GM19035 (cell line): ENCODE data around the gene OR52E4.

Source experiments
- ATAC-seq: cut with Tn5 transposase; IDR thresholded peaks from one replicate; pipeline ENCODE4 v1.9.1; 2021; ENCODE audit not compliant: unreplicated experiment

Gene OR52E4

DNA sequence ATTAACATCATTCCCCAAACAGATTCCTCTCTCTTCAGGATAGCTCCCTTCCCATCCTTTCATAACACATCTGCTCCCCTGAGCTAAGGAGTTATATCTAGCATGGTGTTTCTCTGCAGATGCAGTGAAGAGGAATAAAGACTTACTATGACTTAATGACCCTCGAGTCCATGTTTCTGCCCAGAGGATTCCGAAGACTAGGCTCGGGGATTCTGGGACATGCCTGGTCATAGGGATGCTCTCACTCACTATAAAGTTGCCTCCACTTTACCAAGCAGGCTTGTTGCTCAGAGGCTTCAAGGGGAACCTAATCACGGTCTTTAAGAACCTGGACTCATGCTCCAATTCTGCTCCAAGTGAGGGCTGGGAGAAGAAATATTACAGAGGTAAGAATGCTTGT lies at the start of gene OR52E4:
TSS of gene OR52E4 (plus strand) at position 301 of the 400 bp plus-strand sequence. CDS start 3,664 bp downstream, outside the sequence.
- no peak for ATAC-seq

DNA sequence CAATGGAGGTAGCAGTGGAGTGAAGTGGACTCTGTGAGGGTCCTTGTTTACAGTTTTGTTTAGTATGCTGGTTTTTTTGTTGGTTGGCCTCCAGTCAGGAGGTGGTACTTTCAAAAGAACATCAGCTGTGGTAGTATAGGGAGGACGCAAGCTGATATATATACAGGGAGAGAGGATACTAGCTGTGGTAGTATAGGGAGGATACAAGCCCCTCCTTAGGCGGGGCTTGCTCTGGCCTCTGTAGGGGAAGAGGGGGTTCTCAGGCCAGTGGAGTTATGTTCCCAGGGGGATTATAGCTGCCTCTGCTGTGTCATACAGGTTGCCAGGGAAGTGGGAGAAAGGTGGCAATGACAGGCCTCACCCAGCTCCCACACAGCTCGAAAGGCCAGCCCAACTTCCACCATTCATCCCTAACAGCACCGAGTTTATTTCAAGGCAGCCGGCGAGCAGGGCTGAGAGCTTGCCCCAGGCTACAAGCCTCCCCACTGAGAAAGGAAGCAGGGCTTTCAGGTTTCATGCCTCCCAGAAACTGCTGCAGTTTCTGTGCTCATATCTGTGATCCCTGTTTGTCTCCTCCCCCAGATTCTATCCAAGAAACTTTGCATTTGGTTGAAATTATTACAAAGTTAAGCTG lies 49.1 kb upstream of the OR52E4 start:
- ATAC-seq: no peak

DNA sequence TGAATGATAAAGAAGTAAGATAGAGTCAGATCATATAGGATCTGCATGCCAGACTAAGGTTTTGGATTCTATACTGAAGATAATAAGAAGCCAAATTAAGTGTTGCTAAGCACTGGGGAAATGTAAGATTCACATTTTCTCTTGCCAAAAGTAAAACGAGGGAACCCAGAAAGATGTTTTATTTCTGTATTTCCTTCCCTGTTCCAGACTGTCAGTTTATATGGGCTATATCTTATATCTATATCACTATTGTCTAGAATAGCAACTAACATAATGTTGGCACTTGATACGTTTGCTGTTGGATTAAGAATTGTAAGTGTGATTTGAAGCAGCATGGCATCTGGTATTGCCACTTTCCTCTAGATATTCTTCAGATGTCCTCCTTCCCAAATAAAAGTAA lies 47.0 kb upstream of the OR52E4 start:
- ATAC-seq: no peak

DNA sequence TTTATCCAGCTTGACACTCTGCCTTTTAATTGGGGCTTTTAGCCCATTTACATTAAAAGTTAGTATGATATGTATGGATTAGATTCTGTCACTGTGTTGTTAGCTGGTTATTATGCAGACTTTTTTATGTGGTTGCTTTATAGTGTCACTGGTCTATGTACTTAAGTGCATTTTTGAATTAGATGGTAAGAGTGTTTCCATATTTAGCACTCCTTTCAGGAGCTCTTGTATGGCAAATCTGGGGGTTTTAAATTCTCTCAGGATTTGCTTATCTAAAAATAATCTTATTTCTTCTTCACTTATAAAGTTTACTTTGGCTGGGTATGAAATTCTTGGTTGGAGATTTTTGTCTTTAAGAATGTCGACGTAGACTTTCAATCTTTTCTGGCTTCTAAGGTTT lies 42.7 kb upstream of the OR52E4 start:
- ATAC-seq: no peak

DNA sequence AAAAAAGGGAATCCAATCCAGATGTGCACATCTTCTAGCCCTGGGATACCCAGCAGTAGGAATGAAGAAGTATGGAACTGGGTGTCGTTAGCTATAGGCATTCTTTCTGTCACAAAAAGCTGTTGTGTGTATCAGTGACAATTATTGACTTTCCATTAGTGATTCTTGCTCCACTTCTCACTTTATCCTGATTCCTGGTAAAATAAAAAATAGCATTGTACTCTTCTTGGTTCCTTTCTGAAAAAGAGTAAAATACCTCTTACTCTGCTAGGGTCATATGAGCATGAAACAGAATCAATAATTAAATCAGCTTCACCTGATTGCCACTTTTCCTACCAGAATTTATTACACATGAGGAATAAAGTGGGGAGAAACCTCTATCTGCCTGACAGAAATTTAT lies 38.6 kb upstream of the OR52E4 start, which contains the start of gene OR52E6:
TSS of gene OR52E6 (minus strand) at position 101 of the 400 bp plus-strand sequence. CDS start at position 101, 0 bp downstream.
- no peak for ATAC-seq

DNA sequence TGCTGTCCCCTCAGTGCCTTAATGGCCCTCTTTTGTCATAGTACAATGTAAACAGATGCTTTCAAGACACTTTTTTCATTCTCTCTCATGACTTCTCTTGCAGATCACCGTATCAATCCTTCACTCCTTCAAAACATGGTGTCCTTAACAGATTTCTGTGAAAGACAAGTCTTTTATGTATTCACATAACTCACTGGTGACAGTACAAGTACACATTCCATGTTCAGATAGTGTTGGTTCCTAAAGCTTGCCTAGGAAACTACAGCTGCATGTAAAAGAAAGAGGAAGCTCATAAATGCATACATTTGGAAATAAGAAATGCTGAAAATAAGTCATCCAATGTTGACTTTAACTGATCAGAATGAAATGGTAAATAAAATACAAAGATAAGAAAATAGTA lies 33.7 kb upstream of the OR52E4 start:
- no peak for ATAC-seq

DNA sequence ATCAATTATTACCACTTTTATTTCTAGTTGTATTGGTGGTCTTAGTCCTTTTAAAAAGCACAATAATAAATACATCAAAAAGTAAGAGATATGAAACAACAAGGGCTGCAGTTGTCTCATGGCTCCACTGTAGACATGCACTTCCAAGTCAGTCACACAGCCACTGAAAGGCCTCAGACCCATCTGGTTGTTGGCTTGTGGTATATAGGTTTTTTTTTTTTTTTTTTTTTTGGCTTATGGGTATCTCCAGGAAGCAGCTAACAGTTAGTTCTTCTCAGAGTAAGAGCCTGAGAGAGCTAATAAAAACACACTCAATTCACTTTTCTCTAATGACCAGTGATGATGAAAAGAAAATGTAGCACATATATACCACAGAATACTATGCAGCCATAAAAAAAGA lies 32.7 kb upstream of the OR52E4 start:
- ATAC-seq: no peak

DNA sequence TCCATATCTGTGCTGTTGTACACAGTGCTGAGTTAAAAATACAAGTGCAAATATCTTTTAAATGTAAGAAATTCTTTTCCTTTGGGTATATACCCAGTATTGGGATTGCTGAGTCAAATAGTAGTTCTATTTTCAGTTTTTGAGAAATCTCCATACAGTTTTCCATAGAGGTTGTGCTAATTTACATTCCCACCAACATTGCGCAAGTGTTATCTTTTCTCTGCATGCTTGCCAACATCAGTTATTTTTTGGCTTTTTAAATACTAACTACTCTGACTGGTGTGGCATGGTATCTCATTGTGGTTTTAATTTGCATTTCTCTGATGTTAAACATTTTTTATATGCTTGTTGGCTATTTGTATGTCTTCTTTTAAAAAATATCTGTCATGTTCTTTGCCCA lies 29.4 kb upstream of the OR52E4 start:
- ATAC-seq: no peak

DNA sequence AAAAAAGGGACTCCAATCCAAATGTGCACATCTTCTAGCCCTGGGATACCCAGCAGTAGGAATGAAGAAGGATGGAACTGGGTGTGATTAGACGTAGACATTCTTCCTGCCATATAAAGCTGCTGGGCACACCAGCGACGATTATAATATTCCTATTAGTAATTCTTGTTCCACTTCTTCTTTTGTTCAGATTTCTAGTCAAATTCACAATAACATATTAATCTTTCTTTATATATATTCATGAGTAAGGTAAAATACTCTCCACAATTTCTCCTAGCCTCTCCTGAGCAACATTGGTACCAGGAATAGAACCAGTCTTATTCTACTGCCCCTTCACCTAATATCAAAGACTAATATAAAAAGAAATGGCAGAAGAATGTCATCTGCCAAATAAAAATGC lies 22.8 kb upstream of the OR52E4 start, which contains the start of gene OR52E8:
TSS of gene OR52E8 (minus strand) at position 101 of the 400 bp plus-strand sequence. CDS start at position 101, 0 bp downstream.
- ATAC-seq: no peak

DNA sequence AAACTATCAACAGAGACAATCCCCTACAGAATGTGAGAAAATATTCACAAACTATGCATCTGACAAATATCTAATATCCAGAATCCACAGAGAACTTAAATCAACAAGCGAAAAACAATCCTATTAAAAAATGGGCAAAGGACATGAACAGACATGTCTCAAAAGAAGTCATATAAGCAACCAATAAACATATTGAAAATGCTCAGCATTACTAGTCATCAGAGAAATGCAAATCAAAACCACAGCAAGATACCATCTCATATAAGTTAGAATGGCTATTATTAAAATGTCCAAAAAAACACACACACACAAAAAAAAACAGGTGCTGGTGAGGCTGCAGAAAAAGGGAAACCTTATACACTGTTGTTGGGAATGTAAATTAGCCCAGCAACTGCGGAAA lies 14.6 kb upstream of the OR52E4 start:
- ATAC-seq: no peak

DNA sequence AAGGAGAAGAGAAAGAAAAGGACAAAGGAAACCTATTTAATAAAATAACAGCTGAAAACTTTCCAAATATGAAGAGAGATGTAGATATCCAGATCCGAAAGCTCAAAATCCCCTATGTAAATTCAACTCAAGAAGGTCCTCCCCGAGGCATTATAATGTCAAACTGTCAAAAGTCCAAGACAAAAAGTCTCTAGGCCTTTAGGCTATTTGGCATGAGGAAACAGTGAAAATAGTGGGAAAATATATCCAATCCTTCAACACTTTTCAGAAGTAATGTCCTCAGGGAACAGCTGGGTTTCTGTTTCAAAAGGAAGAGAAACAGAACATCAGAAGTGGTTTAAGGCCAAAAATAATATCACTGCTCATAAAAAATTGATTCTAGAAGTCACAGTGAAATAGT lies 1.9 kb upstream of the OR52E4 start:
- no peak for ATAC-seq

DNA sequence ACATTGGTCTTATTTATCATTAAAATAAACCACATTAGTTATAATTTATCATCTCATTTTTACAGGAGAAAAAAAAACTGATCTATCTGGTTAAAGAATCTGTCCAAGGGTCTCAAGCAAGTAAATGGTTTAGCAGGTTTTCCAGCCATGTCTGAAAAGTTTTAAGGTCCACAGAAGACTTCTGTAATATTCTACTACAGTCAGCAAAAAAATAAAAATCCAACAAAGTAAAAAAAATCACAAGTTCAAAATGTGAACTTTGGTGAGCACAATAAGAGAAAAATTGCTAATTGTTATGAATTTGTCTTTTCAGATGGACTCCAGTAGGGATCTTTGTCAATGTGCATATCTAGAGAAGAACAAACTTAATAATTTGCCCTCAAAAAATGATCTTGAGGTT lies 1.3 kb downstream of the OR52E4 start:
- ATAC-seq: no peak

DNA sequence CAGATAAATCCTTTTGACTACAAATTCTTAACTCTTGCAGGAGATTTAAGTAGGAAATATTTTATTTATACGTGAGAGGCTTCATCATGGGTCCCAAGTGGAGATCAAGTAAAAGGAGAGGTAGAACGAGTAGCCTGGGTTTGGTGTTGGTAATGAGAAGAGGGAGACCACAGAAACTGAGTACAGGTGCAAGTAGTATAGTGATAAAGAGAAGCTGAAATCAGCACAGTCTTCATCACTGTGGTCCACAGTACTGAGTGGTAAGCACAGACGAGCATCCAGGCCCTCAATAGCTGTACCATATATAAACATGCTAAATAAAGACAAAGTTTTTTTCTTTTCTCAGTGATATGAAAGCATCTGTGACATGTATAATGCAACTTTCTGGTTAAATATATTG lies 6.7 kb downstream of the OR52E4 start:
- no peak for ATAC-seq

DNA sequence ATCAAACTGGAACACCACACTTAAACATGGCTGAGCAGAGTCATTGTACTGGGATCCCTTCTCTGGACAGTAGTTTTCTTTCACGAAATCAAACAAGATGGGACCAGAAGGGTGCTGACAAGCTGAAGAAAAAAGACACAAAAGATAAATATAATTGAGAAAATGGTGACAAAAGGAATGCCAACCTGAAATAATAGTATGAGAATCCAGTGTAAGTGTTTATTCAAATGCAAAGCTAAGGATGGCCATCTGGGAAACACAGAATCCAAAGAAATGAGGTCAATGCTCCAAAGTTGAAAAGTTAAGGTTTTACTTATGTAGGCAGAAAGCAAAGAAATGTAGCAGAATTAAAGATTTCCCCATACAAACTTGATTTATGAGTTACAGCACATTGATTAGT lies 7.2 kb downstream of the OR52E4 start:
- no peak for ATAC-seq

DNA sequence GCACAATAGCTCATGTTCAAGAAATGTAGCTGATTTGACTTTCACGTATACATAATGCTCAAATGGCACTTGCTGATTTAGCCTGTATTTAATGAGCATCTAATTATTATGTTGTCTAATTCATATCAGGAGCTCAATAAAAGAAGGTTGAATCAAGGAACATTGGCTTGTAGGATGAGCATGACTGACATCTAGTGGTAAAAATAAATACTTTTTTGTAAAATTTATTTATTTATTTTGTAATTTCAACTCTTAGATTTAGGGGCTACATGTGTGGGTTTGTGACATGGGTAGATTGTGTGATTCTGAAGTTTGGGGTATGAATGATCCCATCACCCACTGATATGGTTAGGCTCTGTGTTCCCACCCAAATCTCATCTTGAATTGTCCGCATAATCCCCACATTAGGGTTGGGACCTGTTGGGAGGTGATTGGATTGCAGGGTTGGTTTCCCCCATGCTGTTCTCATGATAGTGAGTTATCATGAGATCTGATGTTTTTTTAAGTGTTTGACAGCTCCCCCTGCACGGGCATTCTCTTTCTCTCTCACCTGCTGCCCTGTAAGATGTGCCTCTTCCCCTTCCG lies 10.9 kb downstream of the OR52E4 start:
- no peak for ATAC-seq

DNA sequence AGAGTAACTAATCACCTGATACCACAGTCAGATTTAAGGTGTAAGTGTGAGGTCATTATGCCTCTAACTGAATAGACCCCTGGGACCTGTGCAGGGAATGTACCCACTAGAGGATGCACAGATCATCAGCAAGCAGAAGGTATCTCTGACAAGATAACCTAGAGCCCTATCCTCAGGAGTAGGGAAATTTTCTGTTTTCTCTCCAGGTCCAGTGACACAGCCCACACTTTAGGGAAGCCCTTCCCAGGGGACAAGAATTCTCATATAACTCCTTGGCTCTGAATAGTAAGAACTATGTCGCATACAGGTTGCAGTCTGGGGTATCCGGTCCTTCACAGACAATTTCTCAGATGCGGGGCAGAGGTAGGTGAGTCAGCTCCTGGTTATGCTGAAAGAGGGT lies 12.5 kb downstream of the OR52E4 start, which contains the start of gene OR52E5:
TSS of gene OR52E5 (plus strand) at position 301 of the 400 bp plus-strand sequence. CDS start 7,569 bp downstream, outside the sequence.
- ATAC-seq: no peak

DNA sequence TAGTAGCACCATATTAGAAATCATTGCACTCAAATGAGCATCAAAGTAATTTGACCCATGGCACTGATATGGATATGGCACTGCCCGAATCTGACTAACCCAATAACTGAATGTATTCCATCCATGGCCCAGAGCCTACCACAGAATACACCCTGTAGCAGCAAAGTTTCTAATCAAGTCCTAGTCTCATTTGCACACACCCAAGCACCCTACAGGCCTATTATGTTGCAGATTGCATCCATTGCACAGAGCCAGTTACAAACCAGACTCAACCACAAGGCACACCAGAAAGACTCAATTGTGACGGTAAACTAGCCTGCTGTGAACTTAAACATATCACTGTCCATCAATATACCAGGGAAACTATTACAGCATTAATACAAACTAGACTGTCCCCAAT lies 19.1 kb downstream of the OR52E4 start:
- ATAC-seq: no peak

DNA sequence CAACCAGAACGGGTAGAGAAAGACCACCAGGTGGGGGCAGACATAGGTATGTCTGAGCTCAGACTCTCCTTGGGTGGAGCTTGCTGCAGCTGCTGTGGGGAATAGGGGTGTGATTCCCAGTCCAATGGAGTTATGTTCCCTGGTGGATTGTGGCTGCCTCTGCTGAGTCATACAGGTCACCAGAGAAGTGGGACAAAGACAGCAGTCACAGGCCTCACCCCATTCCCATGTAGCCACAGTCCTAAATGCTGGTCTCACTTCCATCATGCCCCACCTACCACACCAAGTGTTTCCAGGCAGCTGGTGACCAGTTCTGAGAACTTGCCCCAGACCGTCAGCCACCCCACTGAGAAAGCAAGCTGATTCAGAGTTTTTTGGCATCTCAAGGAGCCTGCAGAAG lies 30.1 kb downstream of the OR52E4 start:
- no peak for ATAC-seq

DNA sequence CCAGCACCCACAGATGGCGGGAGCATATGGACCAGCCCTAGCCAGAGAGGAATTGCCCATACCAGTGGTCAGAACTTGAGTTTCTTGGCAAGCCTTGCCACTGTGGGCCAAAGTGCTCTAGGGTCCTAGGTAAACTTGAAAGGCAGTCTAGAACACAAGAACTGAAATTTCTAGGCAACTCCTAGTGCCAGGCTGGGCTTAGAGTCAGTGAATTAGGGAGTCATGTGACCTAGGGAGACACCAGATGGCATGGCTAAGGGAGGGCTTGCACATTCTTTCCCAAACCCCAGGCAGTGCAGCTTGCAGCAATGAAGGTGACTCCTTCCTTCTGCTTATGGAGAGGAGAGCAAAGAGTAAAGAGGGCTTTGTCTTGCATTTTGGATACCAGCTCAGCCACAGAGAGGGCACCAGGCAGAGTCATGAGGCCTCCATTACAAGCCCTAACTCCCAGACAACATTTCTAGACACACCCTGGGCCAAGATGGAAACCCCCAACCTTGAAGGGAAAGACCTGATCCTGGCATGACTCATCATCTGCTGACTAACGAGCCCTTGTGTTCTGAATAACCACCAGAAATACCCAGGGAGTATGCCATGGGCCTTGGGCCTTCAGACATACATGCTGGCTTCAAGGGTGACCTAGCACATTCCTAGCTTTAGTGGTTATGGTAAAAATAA lies 42.5 kb downstream of the OR52E4 start:
- peak; percentile 85 for ATAC-seq

DNA sequence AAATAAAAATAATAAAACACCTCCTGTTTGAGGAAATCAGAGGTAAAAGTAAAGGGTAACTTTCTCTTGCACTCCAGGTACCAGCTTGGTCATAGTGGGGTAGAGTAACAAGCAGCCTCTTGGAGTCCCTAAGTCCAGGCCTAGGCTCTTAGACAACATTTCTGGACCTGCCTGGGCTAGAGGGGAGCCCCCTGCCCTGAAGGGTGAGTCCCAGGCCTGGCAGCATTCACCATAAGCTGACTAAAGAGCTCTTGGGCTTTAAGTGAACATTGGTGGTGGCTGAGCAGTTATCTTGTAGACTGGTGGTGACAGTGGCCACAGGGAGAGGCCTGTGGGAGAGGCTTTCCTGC lies 43.0 kb downstream of the OR52E4 start:
- ATAC-seq: peak; percentile 49

DNA sequence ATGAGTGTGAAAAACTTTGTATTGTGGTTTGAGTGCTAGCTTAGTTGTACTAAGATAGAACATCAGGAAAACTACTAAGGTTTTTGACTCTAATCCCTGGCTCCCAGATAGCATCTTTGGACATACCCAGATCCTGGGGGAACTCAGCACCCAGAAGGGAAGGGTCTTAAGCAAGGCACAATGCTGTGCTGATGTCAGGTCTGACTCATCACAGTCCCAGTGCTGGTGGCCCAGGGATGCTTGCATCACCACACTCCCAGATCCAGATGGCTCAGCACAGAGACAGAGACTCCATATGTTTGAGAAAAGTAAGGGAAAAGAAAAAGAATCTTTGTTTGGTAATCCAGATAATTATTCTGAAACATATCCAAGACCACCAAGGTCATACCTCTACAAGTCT lies 43.4 kb downstream of the OR52E4 start:
- no peak for ATAC-seq

DNA sequence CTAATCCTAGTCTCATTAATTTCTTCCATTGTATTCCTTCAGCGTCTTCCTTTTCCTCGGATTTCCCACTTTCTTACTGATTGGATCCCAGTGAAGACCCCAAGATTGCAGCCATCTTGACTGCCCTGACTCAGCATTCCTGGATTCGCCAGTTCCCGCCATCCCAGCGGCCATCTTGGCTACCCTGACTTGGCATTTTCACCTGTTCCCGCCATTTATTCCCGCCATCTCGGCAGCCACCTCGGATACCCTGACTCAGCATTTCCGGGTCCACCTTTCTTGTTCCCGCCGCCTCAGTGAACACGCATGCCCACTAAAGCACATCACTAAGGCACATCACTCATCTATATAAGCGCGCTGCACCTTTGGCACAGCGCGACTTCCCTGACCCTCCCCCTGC lies 47.8 kb downstream of the OR52E4 start:
- ATAC-seq: no peak
